Uterus (tissue), 2 donors: Measurements from ENCODE around the gene HPSE2.

ENCODE experiments used
- CTCF ChIP-seq, 4 experiments: fragments of 200-600 bp in 2 of 4; fragments of 450-650 bp in 2 of 4; sonication (generic) in 2 of 4; IDR thresholded peaks; one replicate each; pipeline ENCODE4 v1.5.1; 2016 to 2019; ENCODE audit warnings: antibody characterized with exemption in 4 of 4, mild to moderate bottlenecking in 2 of 4, moderate library complexity in 1 of 4
- POLR2A ChIP-seq, 2 donors: fragments of 450-650 bp; IDR thresholded peaks; one replicate each; pipeline ENCODE4 v1.6.1; 2016; ENCODE audit warnings: antibody characterized with exemption in 2 of 2, mild to moderate bottlenecking in 1 of 2, moderate library complexity in 1 of 2

GRCh38 chr10:99013885-99014284 lies 221.8 kb downstream of the HPSE2 start:
- no peak for TF ChIP-seq CTCF (IDR thresholded peaks at IDR 0.05)
- no peak for TF ChIP-seq POLR2A (IDR thresholded peaks at IDR 0.05)
